Vagina (tissue), 2 donors: ENCODE measurements around the gene DTX1.

Source experiments
- POLR2AphosphoS5 ChIP-seq, 2 donors: sonication (generic); formaldehyde crosslinking; IDR thresholded peaks; one replicate each; pipeline ENCODE4 v1.9.0; 2017; ENCODE audit warnings: antibody characterized with exemption in 2 of 2, mild to moderate bottlenecking in 2 of 2, low read depth in 1 of 2; ENCODE audit not compliant: insufficient read depth in 1 of 2
- TF ChIP-seq, protein P1 (sequence below), 3 experiments: fragments of 450-650 bp in 2 of 3; fragments of 200-600 bp in 1 of 3; sonication (generic) in 1 of 3; IDR thresholded peaks; one replicate each; pipeline ENCODE4 v1.5.1; 2017 to 2019; ENCODE audit warnings: antibody characterized with exemption in 3 of 3, mild to moderate bottlenecking in 2 of 3, moderate library complexity in 2 of 3

DNA sequence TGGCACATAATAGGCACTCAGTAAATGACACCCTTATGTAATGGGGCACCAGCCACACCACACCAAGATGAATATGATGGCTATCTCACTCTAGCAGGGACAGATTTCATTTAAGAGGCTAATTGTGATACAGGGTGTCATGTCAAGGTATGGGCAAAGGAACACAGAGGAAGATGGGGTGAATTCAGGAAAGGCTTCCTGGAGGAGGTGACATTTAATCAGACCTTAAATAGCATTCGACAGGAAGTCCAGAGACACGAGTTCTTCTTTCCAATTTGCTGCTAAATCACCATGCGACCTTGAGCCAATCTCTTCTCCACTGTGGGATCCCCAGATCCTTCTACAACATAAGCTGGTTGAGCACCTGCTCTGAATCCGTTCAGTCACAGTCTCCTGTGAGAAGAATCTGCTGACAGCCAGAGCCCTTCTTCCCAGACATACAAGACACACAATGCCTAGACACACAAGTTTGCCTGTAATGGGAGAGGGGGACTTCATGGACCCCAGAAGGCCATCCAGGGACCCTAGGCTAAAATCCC, 1.5 kb upstream of the DTX1 start:
- TF ChIP-seq, protein P1, sequence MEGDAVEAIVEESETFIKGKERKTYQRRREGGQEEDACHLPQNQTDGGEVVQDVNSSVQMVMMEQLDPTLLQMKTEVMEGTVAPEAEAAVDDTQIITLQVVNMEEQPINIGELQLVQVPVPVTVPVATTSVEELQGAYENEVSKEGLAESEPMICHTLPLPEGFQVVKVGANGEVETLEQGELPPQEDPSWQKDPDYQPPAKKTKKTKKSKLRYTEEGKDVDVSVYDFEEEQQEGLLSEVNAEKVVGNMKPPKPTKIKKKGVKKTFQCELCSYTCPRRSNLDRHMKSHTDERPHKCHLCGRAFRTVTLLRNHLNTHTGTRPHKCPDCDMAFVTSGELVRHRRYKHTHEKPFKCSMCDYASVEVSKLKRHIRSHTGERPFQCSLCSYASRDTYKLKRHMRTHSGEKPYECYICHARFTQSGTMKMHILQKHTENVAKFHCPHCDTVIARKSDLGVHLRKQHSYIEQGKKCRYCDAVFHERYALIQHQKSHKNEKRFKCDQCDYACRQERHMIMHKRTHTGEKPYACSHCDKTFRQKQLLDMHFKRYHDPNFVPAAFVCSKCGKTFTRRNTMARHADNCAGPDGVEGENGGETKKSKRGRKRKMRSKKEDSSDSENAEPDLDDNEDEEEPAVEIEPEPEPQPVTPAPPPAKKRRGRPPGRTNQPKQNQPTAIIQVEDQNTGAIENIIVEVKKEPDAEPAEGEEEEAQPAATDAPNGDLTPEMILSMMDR (IDR thresholded peaks at IDR 0.05) = no peak
- TF ChIP-seq POLR2AphosphoS5 (IDR thresholded peaks at IDR 0.05; ENCODE audit: insufficient read depth in 1 of 2, low read depth in 1 of 2) = no peak
